H1 (cell line): Measurements from ENCODE around the gene COQ8A. TPM values are rescaled to one million over a fixed set of nuclear protein-coding genes. Genes with fewer than 3 reads are reported as not detected.

Source experiments
- CTCF ChIA-PET: fragments of 300-600 bp; sonication (Branson Sonifier 250); formaldehyde crosslinking; loops from one replicate; lab custom pipeline; 2021; ENCODE audit not compliant: partially characterized antibody; lab: Charles Lee
- POLR2A ChIA-PET: fragments of 300-600 bp; sonication (Branson Sonifier 250); formaldehyde crosslinking; loops from one replicate; lab custom pipeline; 2021; ENCODE audit warnings: inconsistent platforms; ENCODE audit not compliant: partially characterized antibody; lab: Charles Lee
- DNase-seq, 2 experiments: peaks; one replicate each; pipeline versions ENCODE4 v3.0.0 to v3.0.0-alpha.2; 2010 to 2022; ENCODE audit warnings: low spot score in 2 of 2, low read depth in 1 of 2, mixed read lengths in 1 of 2
- FAIRE-seq: peaks from 2 replicates; lab custom pipeline; 2011; peaks lifted over from hg19 to GRCh38; lab: Jason Lieb, UNC
- H2AFZ ChIP-seq: 2 replicates; pipeline ENCODE4 v1.8.1; 2012; ENCODE audit warnings: low read length, inconsistent platforms
- H2AK5ac ChIP-seq: 2 replicates; pipeline ENCODE4 v1.6.1; 2013; ENCODE audit warnings: low read depth, low read length
- H2BK120ac ChIP-seq: replicated peaks from 2 replicates; pipeline ENCODE3; 2013; ENCODE audit warnings: low read depth, low read length, inconsistent platforms
- H2BK12ac ChIP-seq: 2 replicates; pipeline ENCODE4 v1.6.1; 2013; ENCODE audit warnings: low read depth, low read length
- H2BK15ac ChIP-seq: 2 replicates; pipeline ENCODE4 v1.6.1; 2013; ENCODE audit warnings: low read length
- H2BK20ac ChIP-seq: 2 replicates; pipeline ENCODE4 v1.6.1; 2013; ENCODE audit warnings: low read length
- H2BK5ac ChIP-seq: 2 replicates; pipeline ENCODE4 v1.6.1; 2013; ENCODE audit warnings: low read depth, low read length
- H3K14ac ChIP-seq: 2 replicates; pipeline ENCODE4 v1.6.1; 2013; ENCODE audit warnings: inconsistent platforms; ENCODE audit not compliant: insufficient read length
- H3K18ac ChIP-seq: 2 replicates; pipeline ENCODE4 v1.6.1; 2013; ENCODE audit warnings: low read length; ENCODE audit errors: extremely low read depth
- H3K23ac ChIP-seq: 2 replicates; pipeline ENCODE4 v1.6.1; 2013; ENCODE audit warnings: inconsistent platforms; ENCODE audit not compliant: insufficient read length
- H3K23me2 ChIP-seq: 2 replicates; pipeline ENCODE4 v1.6.1; 2013; ENCODE audit warnings: low read depth, low read length
- H3K27ac ChIP-seq: 2 replicates; pipeline ENCODE4 v1.6.1; 2011; ENCODE audit warnings: low read depth, low read length, inconsistent platforms
- H3K27me3 ChIP-seq, 4 experiments: replicated peaks in 1 of 4; 1 replicate in 1 of 4; 2 replicates in 3 of 4; pipeline versions ENCODE4 v1.6.1 to v1.8.1; 2011 to 2013; ENCODE audit warnings: low read length in 3 of 4, mild to moderate bottlenecking in 3 of 4, inconsistent platforms in 2 of 4, mixed read lengths in 2 of 4, moderate library complexity in 1 of 4; ENCODE audit not compliant: control insufficient read depth in 3 of 4, insufficient read depth in 3 of 4; ENCODE audit errors: extremely low read depth in 1 of 4
- H3K36me3 ChIP-seq, 4 experiments: 2 replicates each; pipeline versions ENCODE4 v1.6.1 to v1.8.1; 2011 to 2013; ENCODE audit warnings: mild to moderate bottlenecking in 4 of 4, low read length in 3 of 4, moderate library complexity in 2 of 4, control low read depth in 1 of 4, inconsistent platforms in 1 of 4; ENCODE audit not compliant: insufficient read depth in 4 of 4, control insufficient read depth in 2 of 4
- H3K4ac ChIP-seq: replicated peaks from 2 replicates; pipeline ENCODE3; 2013; ENCODE audit warnings: low read length, low read depth, mixed read lengths, inconsistent platforms; ENCODE audit not compliant: insufficient read length
- H3K4me1 ChIP-seq, 4 experiments: replicated peaks in 1 of 4; 1 replicate in 1 of 4; 2 replicates in 3 of 4; pipeline versions ENCODE4 v1.6.1 to v1.8.1; 2011 to 2013; ENCODE audit warnings: low read length in 3 of 4, inconsistent platforms in 2 of 4, mixed read lengths in 1 of 4; ENCODE audit not compliant: insufficient read depth in 4 of 4, control insufficient read depth in 3 of 4
- H3K4me2 ChIP-seq, 2 experiments: 2 replicates each; pipeline versions ENCODE4 v1.6.1 to v1.8.1; 2011 to 2013; ENCODE audit warnings: low read depth in 2 of 2, low read length in 2 of 2, control low read depth in 1 of 2, inconsistent platforms in 1 of 2, mild to moderate bottlenecking in 1 of 2; ENCODE audit not compliant: insufficient read depth in 1 of 2
- H3K4me3 ChIP-seq, 4 experiments: fragments of 200-600, 300-600 bp in 1 of 4; sonication (generic), shearing (Covaris generic), sonication (Bioruptor Twin) in 1 of 4; 2 replicates each; pipeline versions ENCODE4 v1.5.1 to v1.8.1; 2011 to 2016; ENCODE audit warnings: low read length in 4 of 4, low read depth in 3 of 4, control low read depth in 2 of 4, inconsistent platforms in 2 of 4, mild to moderate bottlenecking in 2 of 4, mixed read lengths in 1 of 4, moderate library complexity in 1 of 4; ENCODE audit not compliant: insufficient read depth in 2 of 4; ENCODE audit errors: extremely low read depth in 1 of 4
- H3K56ac ChIP-seq: replicated peaks from 2 replicates; pipeline ENCODE3; 2013; ENCODE audit warnings: low read depth, mild to moderate bottlenecking, mixed read lengths, low read length, inconsistent platforms; ENCODE audit not compliant: insufficient read length
- H3K79me1 ChIP-seq: 2 replicates; pipeline ENCODE4 v1.6.1; 2013; ENCODE audit warnings: low read depth, low read length, control low read depth
- H3K79me2 ChIP-seq, 2 experiments: 2 replicates each; pipeline versions ENCODE4 v1.6.1 to v1.8.1; 2012 to 2013; ENCODE audit warnings: low read length in 2 of 2, mild to moderate bottlenecking in 2 of 2, inconsistent platforms in 1 of 2; ENCODE audit not compliant: insufficient read depth in 2 of 2, control insufficient read depth in 1 of 2
- H3K9ac ChIP-seq, 4 experiments: replicated peaks in 1 of 4; 1 replicate in 1 of 4; 2 replicates in 3 of 4; pipeline versions ENCODE4 v1.6.1 to v1.8.1; 2011 to 2013; ENCODE audit warnings: low read depth in 3 of 4, low read length in 3 of 4, control low read depth in 2 of 4, mild to moderate bottlenecking in 2 of 4, moderate library complexity in 2 of 4, inconsistent platforms in 1 of 4; ENCODE audit errors: extremely low read depth in 1 of 4
- H3K9me3 ChIP-seq, 2 experiments: 2 replicates each; pipeline versions ENCODE4 v1.6.1 to v1.8.1; 2012 to 2013; ENCODE audit warnings: mild to moderate bottlenecking in 2 of 2, moderate library complexity in 2 of 2, control low read depth in 1 of 2, inconsistent platforms in 1 of 2, low read depth in 1 of 2, low read length in 1 of 2, mixed read lengths in 1 of 2; ENCODE audit not compliant: insufficient read depth in 2 of 2
- H4K20me1 ChIP-seq, 2 experiments: replicated peaks in 1 of 2; 2 replicates each; pipeline versions ENCODE3 to v1.8.1; 2011 to 2013; ENCODE audit warnings: inconsistent platforms in 2 of 2, low read length in 2 of 2, mild to moderate bottlenecking in 1 of 2; ENCODE audit not compliant: insufficient read depth in 2 of 2, control insufficient read depth in 1 of 2
- H4K5ac ChIP-seq: 2 replicates; pipeline ENCODE4 v1.6.1; 2013; ENCODE audit warnings: low read length, low read depth, mixed read lengths, inconsistent platforms; ENCODE audit not compliant: insufficient read length
- H4K8ac ChIP-seq: 2 replicates; pipeline ENCODE4 v1.8.0; 2013; ENCODE audit warnings: mild to moderate bottlenecking, moderate library complexity, low read length, inconsistent platforms; ENCODE audit not compliant: insufficient read depth; ENCODE audit errors: extremely low read depth
- H4K91ac ChIP-seq: replicated peaks from 2 replicates; pipeline ENCODE3; 2013; ENCODE audit warnings: low read length, mixed read lengths, inconsistent platforms; ENCODE audit not compliant: insufficient read length
- HDAC6 ChIP-seq: IDR thresholded peaks from one replicate; pipeline ENCODE4 v1.7.1; 2012; ENCODE audit warnings: low read depth, mild to moderate bottlenecking, inconsistent platforms, low read length, moderate library complexity
- JUN ChIP-seq: IDR thresholded peaks from 2 replicates; pipeline ENCODE4 v1.6.1; 2011; ENCODE audit warnings: low read depth, mild to moderate bottlenecking, improper control_type of control experiment, low read length
- JUND ChIP-seq: IDR thresholded peaks from 2 replicates; pipeline ENCODE4 v1.6.1; 2011; ENCODE audit warnings: mild to moderate bottlenecking, improper control_type of control experiment, low read length
- KDM1A ChIP-seq: fragments of 200-600, 300-600 bp; sonication (generic); IDR thresholded peaks from 2 replicates; pipeline ENCODE4 v1.7.1; 2016; ENCODE audit warnings: mild to moderate bottlenecking, low read length, borderline replicate concordance
- KDM5A ChIP-seq: fragments of 200-600 bp; IDR thresholded peaks from 2 replicates; pipeline ENCODE4 v1.7.1; 2012; ENCODE audit warnings: mild to moderate bottlenecking, low read length, inconsistent platforms, mixed read lengths
- NRF1 ChIP-seq: IDR thresholded peaks from 2 replicates; pipeline ENCODE4 v1.6.1; 2011; ENCODE audit warnings: mild to moderate bottlenecking, low read depth, low read length, improper control_type of control experiment
- RXRA ChIP-seq: IDR thresholded peaks from 2 replicates; pipeline ENCODE4 v1.6.1; 2011; ENCODE audit warnings: low read depth, mild to moderate bottlenecking, low read length, moderate library complexity; ENCODE audit not compliant: insufficient read depth
- SP2 ChIP-seq: IDR thresholded peaks from 2 replicates; pipeline ENCODE4 v1.6.1; 2012; ENCODE audit warnings: mild to moderate bottlenecking, low read length, inconsistent platforms
- WGBS, 2 experiments: shearing (Covaris generic) in 1 of 2; methylation state at CpG; one replicate each; pipeline versions ENCODE4 v1.1.6 to v1.1.7; 2013 to 2015; ENCODE audit warnings: low lambda C conversion rate in 2 of 2, mixed read lengths in 2 of 2, inconsistent platforms in 1 of 2, low coverage in 1 of 2, missing lambda C conversion rate in 1 of 2; ENCODE audit not compliant: insufficient replicate concordance in 2 of 2, insufficient coverage in 1 of 2, insufficient read length in 1 of 2; ENCODE audit errors: extremely low coverage in 1 of 2, missing lambda C conversion rate in 1 of 2; 5-methylcytosine and 5-hydroxymethylcytosine counted together
- polyA plus RNA-seq, 7 experiments: library from polyadenylated mRNA; depleted of rRNA in 3 of 7; stranded (reverse) in 5 of 7; unstranded in 2 of 7; fragments of >200 nt in 5 of 7; fragments of 200-250 nt in 2 of 7; gene quantifications; 1 replicate in 5 of 7; 2 replicates in 1 of 7; 4 replicates in 1 of 7; pipeline versions ENCODE4 v1.2.1 to v1.2.3, GENCODE V29; 2011 to 2013; ENCODE audit warnings: missing spikeins in 2 of 7, mixed read lengths in 2 of 7
- total RNA-seq: library from RNA; stranded (reverse); fragmentation: NEBNext Ultra II Directional; extraction: Animal tissue kit (Norgen Biotek cat#: 25700); gene quantifications from 2 replicates; pipeline ENCODE4 v1.2.1, GENCODE V29; 2021
- TF ChIP-seq, protein P1 (sequence below): IDR thresholded peaks from 2 replicates; pipeline ENCODE4 v1.6.1; 2011; ENCODE audit warnings: low read length, improper control_type of control experiment
- TF ChIP-seq, protein P2 (sequence below): IDR thresholded peaks from 2 replicates; pipeline ENCODE4 v1.6.1; 2012; ENCODE audit warnings: inconsistent platforms

Gene COQ8A
- total and polyA plus RNA-seq, 2 of the 8 experiments (the other 6 are each of a cell fraction or from before 2014, with no cell fraction given), result 28.5 to 38.9 TPM

DNA sequence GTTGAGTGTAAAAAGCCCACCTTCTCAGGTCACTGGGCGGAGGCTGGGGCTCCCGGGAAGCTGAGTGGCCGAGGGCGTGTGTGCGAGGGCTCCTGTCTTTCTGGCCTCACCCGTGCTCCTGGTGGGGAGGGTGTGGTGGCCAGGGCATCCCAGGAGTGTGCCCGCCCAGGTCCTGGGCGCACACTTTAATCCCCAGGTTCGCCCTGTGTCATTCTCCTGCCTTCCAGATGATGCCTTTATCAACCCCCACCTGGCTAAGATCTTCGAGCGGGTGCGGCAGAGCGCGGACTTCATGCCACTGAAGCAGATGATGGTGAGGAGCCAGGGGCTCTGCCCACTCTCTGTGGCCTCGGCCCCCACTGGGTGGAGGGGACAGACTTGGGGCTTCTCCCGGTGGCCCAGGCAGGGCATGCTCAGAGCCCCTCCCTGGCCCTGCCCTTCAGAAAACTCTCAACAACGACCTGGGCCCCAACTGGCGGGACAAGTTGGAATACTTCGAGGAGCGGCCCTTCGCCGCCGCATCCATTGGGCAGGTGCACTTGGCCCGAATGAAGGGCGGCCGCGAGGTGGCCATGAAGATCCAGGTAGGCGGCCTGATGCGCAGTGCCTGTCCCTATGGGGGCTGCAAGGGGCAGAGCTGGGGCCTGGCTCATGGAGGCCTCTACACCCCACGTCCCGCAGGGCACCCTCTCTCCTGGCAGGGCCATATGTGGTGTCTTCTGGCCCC lies 42.5 kb downstream of the COQ8A start:
- POLR2A ChIA-PET, result interaction anchor here (1.7 to 2.2 kb wide), 2 partner anchors 8 to 13 kb away, joined by 7 to 8 read pairs; no protein-coding TSS in a partner anchor
- no peak overlapping the region for H2BK20ac ChIP-seq
- no peak overlapping the region for H2BK5ac ChIP-seq
- H2AFZ ChIP-seq, result no peak overlapping the region
- no peak for TF ChIP-seq JUN
- TF ChIP-seq RXRA, result no peak
- no peak for TF ChIP-seq JUND
- no peak for TF ChIP-seq NRF1
- no peak for TF ChIP-seq SP2
- TF ChIP-seq, protein P1, sequence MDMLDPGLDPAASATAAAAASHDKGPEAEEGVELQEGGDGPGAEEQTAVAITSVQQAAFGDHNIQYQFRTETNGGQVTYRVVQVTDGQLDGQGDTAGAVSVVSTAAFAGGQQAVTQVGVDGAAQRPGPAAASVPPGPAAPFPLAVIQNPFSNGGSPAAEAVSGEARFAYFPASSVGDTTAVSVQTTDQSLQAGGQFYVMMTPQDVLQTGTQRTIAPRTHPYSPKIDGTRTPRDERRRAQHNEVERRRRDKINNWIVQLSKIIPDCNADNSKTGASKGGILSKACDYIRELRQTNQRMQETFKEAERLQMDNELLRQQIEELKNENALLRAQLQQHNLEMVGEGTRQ, result no peak
- no peak for TF ChIP-seq KDM1A
- no peak for TF ChIP-seq KDM5A
- no peak for TF ChIP-seq HDAC6
- TF ChIP-seq, protein P2, sequence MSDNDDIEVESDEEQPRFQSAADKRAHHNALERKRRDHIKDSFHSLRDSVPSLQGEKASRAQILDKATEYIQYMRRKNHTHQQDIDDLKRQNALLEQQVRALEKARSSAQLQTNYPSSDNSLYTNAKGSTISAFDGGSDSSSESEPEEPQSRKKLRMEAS, result no peak
- peaks cover 4 to 6% of the 10 kb centered on the region in 2 experiments for H4K20me1 ChIP-seq
- no peak overlapping the region for H4K91ac ChIP-seq
- no peak overlapping the region for H2BK12ac ChIP-seq
- no peaks in the 10 kb centered on the region for H3K79me1 ChIP-seq
- no peak overlapping the region for H3K4ac ChIP-seq
- no peaks in the 10 kb centered on the region for H3K27me3 ChIP-seq
- no peak overlapping the region for H3K4me2 ChIP-seq
- FAIRE-seq (no peak), DNase-seq (no peak)
- peaks cover 0 to 1% (median under 1%) of the 10 kb centered on the region in 4 experiments; a peak in 4 of 7 replicates for H3K4me1 ChIP-seq
- H3K14ac ChIP-seq, result no peak overlapping the region
- CTCF ChIA-PET, result interaction anchor here (0.6 to 1.3 kb wide), 2 partner anchors 27 to 311 kb away, joined by 3 to 4 read pairs; no protein-coding TSS in a partner anchor
- H4K5ac ChIP-seq, result no peak overlapping the region
- H3K56ac ChIP-seq, result no peak overlapping the region
- H3K27ac ChIP-seq, result no peak overlapping the region
- H2BK15ac ChIP-seq, result no peak overlapping the region
- no peaks in the 10 kb centered on the region for H3K9me3 ChIP-seq
- 0 out of 2 replicates have a peak overlapping the region, but pooled peaks have one; percentile 25 for H4K8ac ChIP-seq
- H3K23ac ChIP-seq, result no peak overlapping the region
- peaks cover 11% of the 10 kb centered on the region; the same call in 1 of the 2 replicates for H3K23me2 ChIP-seq
- no peak overlapping the region for H2AK5ac ChIP-seq
- H3K4me3 ChIP-seq, result no peak overlapping the region
- no peaks in the 10 kb centered on the region for H3K79me2 ChIP-seq
- WGBS, 2 experiments, result 94% methylated on average over 30 of the region's 31 CpGs; no CpG with 5 or more reads in 1 of the 2 experiments
- no peak overlapping the region for H3K18ac ChIP-seq
- H3K9ac ChIP-seq, result no peak overlapping the region
- H3K36me3 ChIP-seq, result peaks cover 0 to 10% (median 7%) of the 10 kb centered on the region in 4 experiments; a peak in 6 of 8 replicates
- H2BK120ac ChIP-seq, result no peak overlapping the region
